ENCODE results near the gene RPL38.
A peak's percentile ranks its signal among the peaks of the same experiment; 100 is the strongest.

RPL38 gene

DNA sequence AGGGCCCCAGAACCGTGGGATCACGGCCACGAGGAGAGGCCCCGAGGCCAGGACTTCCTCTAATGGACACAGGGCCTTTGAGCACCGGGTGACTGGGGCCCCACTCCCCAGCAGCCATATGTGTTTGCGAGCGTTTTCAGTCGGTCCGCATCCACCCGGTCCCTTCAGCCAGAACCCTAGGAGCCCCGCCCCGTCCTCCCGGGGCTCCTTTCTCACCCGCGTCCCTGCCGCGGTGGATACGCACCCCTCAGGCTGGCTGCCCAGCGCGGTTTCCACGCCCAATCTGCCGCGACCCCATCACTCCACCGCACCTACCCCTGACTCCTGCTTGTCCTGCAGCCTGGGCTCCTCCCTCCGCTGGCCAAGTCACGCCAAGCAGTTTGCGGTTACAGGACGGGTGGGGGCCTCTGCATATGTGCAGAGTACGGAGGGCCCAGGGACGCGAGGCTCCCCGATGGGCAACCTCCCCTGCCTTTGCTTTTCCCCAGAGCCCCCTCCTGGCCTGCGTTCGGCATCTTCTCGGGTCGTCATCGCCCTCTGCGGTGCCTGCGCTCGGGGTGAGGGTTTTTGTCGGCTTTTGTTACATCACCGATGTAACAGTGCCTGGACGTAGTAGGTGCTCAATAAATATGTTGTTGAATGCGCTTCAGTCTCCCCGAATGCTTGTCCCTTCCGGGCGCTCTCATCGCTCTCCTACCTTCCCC is 8.9 kb downstream of the RPL38 start:
- ChIA-PET CTCF (interaction anchor here (0.9 to 2.6 kb wide), 10 partner anchors 9 to 321 kb away, joined by 3 to 13 read pairs (median 4); partner anchors contain the start of gene RPL38), POLR2A (interaction anchor here (0.8 to 1.0 kb wide), 2 partner anchors 9 kb away, joined by 3 to 4 read pairs; partner anchors contain the start of gene RPL38)
- no peak for DNase-seq (ENCODE audit: extremely low spot score)
- TF ChIP-seq, protein P1, sequence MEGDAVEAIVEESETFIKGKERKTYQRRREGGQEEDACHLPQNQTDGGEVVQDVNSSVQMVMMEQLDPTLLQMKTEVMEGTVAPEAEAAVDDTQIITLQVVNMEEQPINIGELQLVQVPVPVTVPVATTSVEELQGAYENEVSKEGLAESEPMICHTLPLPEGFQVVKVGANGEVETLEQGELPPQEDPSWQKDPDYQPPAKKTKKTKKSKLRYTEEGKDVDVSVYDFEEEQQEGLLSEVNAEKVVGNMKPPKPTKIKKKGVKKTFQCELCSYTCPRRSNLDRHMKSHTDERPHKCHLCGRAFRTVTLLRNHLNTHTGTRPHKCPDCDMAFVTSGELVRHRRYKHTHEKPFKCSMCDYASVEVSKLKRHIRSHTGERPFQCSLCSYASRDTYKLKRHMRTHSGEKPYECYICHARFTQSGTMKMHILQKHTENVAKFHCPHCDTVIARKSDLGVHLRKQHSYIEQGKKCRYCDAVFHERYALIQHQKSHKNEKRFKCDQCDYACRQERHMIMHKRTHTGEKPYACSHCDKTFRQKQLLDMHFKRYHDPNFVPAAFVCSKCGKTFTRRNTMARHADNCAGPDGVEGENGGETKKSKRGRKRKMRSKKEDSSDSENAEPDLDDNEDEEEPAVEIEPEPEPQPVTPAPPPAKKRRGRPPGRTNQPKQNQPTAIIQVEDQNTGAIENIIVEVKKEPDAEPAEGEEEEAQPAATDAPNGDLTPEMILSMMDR (IDR thresholded peaks at IDR 0.05; ENCODE audit: control extremely low read depth, extremely low read depth, low read depth, missing control alignments): no peak

DNA sequence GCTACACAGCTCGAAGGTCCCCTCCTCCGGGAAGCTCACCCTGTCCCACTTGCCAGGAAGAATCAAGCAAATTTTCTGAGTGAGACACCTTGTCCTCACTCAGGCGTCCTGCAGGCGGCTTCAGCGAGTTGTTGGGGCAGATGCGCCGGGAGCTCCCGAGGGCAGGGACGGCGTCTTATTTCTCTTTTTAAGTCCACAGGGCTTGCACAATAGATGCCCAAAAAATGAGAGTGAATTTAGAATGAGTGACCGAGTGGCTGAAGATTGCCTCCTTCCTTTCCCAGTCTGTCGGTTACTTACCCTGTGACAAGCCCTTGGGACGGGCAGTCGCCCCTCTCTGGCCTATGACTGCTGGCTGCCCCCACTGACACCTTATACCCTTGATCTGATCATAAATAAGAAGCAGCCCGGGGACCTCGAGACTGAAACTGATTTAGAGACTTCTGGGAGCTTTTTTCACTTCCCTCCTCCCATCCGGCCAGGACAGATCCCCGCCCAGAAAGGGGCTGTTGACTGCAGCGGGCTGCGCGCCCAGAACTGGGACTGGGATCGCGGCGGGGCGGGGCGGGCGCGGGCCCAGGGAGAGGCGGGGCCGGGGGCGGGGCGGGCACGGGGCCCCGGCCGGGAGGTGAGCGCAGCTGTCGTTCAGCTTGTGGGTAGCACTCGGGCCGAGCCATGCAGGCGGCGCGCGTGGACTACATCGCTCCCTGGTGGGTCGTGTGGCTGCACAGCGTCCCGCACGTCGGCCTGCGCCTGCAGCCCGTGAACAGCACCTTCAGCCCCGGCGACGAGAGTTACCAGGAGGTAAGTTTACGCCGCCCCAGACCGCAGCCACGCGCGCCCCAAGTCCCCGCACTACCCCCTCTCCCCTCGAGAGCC is 9.7 kb downstream of the RPL38 start, which contains the start of gene TTYH2:
TSS of gene TTYH2 (plus strand) at position 659 of the 879 bp plus-strand sequence. CDS start at position 676, 17 bp downstream.
- POLR2A ChIA-PET: interaction anchor here (0.9 to 1.0 kb wide), 2 partner anchors 10 to 73 kb away, joined by 3 to 4 read pairs; partner anchors contain the start of gene RPL38
- DNase-seq (ENCODE audit: extremely low spot score): peak; percentile 86
- CTCF ChIA-PET: interaction anchor here (0.9 to 2.6 kb wide), 7 partner anchors 10 to 320 kb away, joined by 3 to 13 read pairs (median 3); partner anchors contain the start of gene GPR142
- TF ChIP-seq, protein P1 (IDR thresholded peaks at IDR 0.05; ENCODE audit: control extremely low read depth, extremely low read depth, low read depth, missing control alignments): peak; percentile 37

DNA sequence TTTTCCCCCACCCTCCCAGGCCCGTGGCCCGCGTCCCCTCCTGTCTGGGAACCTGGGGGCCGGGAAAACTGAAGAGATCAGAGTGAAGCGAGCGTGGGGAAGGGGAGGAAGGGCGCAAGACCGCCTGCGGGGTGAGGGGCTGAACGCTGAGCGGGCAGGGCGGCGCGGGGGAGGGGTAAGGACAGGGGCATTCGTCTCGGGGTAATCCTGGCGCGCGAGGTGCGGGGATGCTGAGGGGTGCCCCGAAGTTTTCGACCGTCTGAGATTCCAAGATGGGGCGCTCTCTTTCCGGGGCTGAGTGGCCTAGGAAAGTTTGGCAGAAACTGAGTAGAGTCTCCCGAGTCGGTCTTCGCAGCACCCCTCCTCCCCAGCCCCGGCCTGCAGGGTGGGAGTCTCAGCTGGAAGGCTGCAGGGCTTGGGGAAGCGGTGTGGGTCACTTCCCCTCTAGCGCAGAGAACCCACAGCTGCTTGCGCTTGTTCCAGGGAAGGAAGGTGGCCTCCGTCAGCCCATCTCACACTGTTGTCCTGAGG is 10.4 kb downstream of the RPL38 start:
- ChIA-PET POLR2A (interaction anchor here (0.9 to 1.0 kb wide), 2 partner anchors 11 to 72 kb away, joined by 3 to 4 read pairs; partner anchors contain the start of gene RPL38), CTCF (interaction anchor here (0.9 to 2.6 kb wide), 5 partner anchors 11 to 319 kb away, joined by 3 to 13 read pairs (median 3); partner anchors contain the start of gene GPR142)
- DNase-seq (ENCODE audit: extremely low spot score): no peak
- TF ChIP-seq, protein P1 (IDR thresholded peaks at IDR 0.05; ENCODE audit: control extremely low read depth, extremely low read depth, low read depth, missing control alignments): no peak

DNA sequence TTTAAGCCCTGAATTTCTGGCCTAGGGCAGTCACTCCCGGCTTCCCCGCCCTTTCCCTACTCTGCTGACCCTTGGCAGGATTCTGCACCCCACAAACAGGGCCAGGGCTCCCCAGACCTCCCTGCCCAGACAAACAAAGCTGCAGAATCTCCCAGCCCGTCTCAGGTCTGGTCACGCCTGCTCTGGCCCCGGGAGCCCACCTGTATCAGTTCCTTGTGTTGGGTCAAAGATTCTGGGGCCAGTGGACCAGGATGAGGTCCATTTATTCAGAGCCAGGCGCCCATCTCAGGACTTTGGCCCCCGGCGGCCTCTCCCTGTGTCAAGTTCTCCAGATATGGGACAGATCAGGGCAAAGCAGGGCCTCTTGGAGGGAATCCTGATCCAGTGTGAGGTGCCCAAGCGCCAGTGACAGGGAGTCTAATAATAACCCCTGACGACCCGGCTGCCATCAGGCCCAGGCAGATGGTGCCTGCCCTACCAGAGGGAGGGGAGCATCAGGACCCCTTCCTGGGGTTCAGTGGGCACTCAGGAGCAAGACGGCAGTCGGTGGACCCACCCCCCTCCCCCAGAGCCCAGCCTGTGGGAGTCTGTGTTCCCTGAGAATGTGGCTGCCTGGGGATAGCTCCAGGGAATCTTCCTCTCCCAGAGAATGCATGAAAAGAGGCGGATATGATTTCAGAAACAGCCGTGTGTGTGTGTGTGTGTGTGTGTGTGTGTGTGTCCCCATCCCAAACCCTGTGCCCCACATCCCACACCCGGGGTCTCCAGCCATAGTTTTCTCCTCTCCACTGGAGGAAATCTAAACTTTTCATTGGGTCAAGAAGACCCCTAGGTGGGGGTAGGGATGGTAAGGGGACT is 11.2 kb downstream of the RPL38 start:
- POLR2A ChIA-PET: no interaction called here
- CTCF ChIA-PET: interaction anchor here (0.9 to 2.6 kb wide), 4 partner anchors 12 to 153 kb away, joined by 3 to 13 read pairs (median 4); partner anchors contain the start of gene GPR142
- DNase-seq (ENCODE audit: extremely low spot score): no peak
- TF ChIP-seq, protein P1 (IDR thresholded peaks at IDR 0.05; ENCODE audit: control extremely low read depth, extremely low read depth, low read depth, missing control alignments): no peak

DNA sequence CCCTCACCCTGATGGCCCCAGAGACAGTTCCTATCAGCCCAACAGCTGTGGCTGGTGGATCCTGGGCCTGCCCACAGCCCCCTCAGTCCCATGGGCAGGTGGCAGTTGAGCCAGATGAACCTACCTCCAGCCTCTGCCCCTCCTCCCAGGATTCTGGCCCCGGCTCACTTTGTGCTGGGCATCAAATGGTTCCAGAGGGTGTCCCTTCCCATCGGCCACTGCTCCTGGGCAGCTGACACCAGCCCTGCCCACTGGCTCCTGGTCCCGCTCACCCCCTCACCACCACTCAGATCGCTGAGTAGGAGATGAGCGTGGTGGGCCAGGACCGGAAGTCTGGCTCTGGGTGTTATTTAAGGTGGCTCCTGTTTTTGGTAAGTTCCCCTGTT is 11.9 kb downstream of the RPL38 start:
- ChIA-PET CTCF (interaction anchor here (2.3 kb wide), 1 partner anchor 15 kb away, joined by 6 read pairs; no protein-coding TSS in a partner anchor), POLR2A (no interaction called here)
- DNase-seq (ENCODE audit: extremely low spot score): no peak
- TF ChIP-seq, protein P1 (IDR thresholded peaks at IDR 0.05; ENCODE audit: control extremely low read depth, extremely low read depth, low read depth, missing control alignments): no peak

All from GM10248 (cell line).